GM12891 (cell line): Measurements from ENCODE around the gene SYT3.
A peak's percentile ranks its signal among the peaks of the same experiment; 100 is the strongest.
"Not testable (repeated sequence)": the region's sequence is repeated elsewhere in the genome, so short reads cannot be mapped to it uniquely, and the experiment has no call there.

Experiments used
- DNase-seq: peaks from one replicate; pipeline ENCODE4 v3.0.0; 2011; ENCODE audit warnings: low spot score; ENCODE audit not compliant: insufficient read length
- FAIRE-seq: peaks from 2 replicates; lab custom pipeline; 2011; peaks lifted over from hg19 to GRCh38; lab: Jason Lieb, UNC
- PAX5 ChIP-seq: IDR thresholded peaks from 2 replicates; pipeline ENCODE4 v1.6.1; 2011; ENCODE audit warnings: low read length, moderate library complexity, mild to moderate bottlenecking; ENCODE audit not compliant: insufficient read depth, severe bottlenecking
- POLR2A ChIP-seq: IDR thresholded peaks from 2 replicates; pipeline ENCODE4 v1.6.1; 2011; ENCODE audit warnings: low read depth, low read length, control low read depth
- POLR2AphosphoS5 ChIP-seq: IDR thresholded peaks from 2 replicates; pipeline ENCODE4 v1.6.1; 2011; ENCODE audit warnings: low read depth, low read length, control low read depth
- POU2F2 ChIP-seq: IDR thresholded peaks from 2 replicates; pipeline ENCODE4 v1.6.1; 2011; ENCODE audit warnings: low read depth, mild to moderate bottlenecking, control low read depth, low read length, moderate library complexity
- SPI1 ChIP-seq: IDR thresholded peaks from 2 replicates; pipeline ENCODE4 v1.6.1; 2011; ENCODE audit warnings: low read depth, low read length, control low read depth
- TAF1 ChIP-seq: IDR thresholded peaks from 2 replicates; pipeline ENCODE4 v1.6.1; 2011; ENCODE audit warnings: low read depth, low read length, control low read depth

SYT3 gene

GRCh38 chr19:50626011-50626410 is 13.7 kb downstream of the SYT3 start:
- FAIRE-seq = no peak
- TF ChIP-seq POLR2AphosphoS5 (no peak), PAX5 (no peak), POLR2A (no peak), SPI1 (no peak), TAF1 (no peak), POU2F2 (no peak)
- DNase-seq = no peak

GRCh38 chr19:50624949-50625600 is 14.6 kb downstream of the SYT3 start:
- no peak for FAIRE-seq
- TF ChIP-seq POLR2A = no peak
- no peak for TF ChIP-seq TAF1
- TF ChIP-seq POLR2AphosphoS5 = no peak
- no peak for TF ChIP-seq PAX5
- TF ChIP-seq POU2F2 = no peak
- no peak for TF ChIP-seq SPI1
- no peak for DNase-seq

- not testable (repeated sequence) for DNase-seq, FAIRE-seq
Observed at GRCh38 chr19:50620394-50620906, 19.2 kb downstream of the SYT3 start.

- DNase-seq, FAIRE-seq: not testable (repeated sequence)
Observed at GRCh38 chr19:50619184-50619583, 20.5 kb downstream of the SYT3 start.

DNA sequence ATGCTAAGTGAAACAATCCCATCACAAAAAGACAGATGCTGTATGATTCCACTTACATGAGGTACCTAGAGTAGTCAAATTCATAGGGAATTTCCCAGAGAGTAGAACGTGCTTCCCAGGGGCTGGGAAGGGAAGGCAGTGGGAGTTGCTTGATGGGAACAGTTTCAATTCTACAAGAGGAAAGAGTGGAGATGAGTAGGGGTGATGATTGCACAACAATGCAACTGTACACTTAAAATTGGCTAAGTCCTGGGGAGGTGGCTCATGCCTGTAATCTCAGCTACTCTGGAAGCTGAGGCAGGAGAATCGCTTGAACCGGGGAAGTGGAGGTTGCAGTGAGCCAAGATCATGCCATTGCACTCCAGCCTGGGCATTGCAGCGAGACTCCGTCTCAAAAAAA is 21.3 kb downstream of the SYT3 start:
- DNase-seq, FAIRE-seq: not testable (repeated sequence)

DNA sequence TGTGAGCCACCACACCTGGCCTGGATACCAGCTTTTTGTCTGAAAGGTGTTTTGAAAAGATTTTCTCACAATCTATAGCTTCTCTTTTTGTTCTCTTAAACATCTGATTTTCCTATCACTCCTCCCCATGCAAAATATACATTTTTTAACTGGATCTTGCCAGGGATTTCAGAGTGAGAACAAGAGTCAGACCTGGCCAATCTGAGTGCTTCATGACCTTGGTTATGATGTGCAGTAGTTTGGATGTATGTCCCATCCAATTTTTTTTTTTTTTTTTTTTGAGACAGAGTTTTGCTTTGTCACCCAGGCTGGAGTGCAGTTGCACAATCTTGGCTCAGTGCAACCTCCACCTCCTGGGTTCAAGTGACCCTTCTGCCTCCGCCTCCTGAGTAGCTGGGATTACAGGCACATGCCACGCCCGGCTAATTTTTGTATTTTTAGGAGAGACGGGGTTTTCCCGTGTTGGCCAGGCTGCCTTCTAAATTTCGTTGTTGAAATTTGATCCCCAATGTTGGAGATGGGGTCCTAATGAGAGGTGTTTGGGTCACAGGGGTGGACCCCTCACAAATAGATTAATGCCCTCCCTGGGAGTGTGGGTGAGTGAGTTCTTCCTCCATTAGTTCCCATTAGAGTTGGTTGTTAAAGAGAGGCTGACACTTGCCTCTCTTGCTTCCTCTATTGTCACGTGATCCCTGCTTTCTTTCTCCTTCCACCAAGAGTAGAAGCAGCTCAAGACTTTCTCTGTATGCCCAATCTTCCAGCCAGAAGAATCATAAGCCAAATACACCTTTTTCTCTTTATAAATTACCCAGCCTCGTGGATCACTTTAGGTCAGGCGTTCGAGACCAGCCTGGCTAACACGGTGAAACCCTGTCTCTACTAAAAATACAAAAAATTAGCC is 26.9 kb downstream of the SYT3 start:
- FAIRE-seq, DNase-seq: not testable (repeated sequence)

DNA sequence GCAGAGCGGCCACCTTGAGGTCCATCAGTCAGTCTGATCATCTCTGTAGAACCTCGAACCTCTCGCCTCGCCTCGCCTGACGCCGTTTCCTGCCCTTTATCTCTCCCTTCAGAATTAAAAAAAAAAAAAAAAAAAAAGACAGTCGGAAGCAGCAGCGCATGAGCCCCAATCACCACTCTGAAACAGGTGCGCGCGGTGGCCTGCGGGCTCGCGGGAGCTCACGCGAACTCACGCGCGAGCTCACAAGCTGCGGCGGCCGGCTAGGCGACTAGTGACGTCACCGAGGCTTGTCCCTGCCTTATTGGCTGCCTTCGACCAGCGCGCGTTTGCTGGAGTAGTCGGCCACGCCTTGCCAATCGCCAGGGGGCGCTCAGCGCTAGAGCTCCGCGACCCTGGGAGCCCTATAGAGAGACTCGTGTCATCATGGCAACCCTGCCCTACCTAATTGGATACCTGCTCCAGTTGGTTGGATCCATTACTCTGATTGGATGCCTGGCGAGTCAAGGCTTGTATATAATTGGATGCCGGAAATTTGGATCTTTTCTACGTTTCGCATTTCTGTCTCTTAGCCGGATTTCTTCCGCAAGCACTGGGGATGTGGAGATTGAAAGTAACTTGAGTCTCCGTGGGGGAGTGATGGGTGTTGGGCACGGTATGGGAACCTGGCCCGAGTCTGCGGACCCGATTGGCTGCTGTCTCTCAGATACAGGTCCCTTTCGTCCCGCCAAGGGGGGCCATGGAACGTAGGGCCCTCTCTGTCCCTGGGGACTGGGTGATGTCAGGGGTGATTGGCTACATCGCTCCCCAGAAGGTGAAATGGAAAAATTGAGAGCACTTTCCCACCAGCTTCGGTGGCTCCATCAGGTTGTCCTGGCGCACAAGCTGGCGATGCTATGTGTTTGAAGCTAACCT is 31.6 kb downstream of the SYT3 start:
- FAIRE-seq (no peak), DNase-seq (peak; percentile 71)
- no peak for TF ChIP-seq SPI1
- no peak for TF ChIP-seq TAF1
- no peak for TF ChIP-seq PAX5
- no peak for TF ChIP-seq POLR2A
- no peak for TF ChIP-seq POU2F2
- no peak for TF ChIP-seq POLR2AphosphoS5

DNA sequence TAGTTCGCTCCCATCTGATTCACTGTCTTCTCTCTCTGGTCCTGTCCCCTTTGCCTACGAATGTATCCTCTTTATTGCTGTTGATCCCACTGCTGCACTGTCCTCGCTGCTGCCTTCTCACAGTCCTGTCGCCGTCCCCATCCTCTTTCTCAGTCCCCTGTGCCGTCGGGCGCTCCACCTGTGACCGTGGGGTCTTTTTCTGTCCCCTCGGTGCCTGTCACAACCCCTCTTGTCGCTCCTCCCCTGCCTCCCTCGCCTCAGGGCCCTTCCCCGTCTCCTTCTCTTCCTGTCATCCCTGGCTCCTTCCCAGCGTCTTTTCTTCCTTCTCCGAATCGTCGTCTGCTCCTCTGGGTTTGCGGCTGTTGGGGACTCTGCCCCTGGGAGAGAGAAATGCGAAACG is 32.3 kb downstream of the SYT3 start:
- FAIRE-seq = no peak
- TF ChIP-seq POU2F2 (no peak), PAX5 (no peak), POLR2A (no peak), POLR2AphosphoS5 (no peak), SPI1 (no peak), TAF1 (no peak)
- no peak for DNase-seq

DNA sequence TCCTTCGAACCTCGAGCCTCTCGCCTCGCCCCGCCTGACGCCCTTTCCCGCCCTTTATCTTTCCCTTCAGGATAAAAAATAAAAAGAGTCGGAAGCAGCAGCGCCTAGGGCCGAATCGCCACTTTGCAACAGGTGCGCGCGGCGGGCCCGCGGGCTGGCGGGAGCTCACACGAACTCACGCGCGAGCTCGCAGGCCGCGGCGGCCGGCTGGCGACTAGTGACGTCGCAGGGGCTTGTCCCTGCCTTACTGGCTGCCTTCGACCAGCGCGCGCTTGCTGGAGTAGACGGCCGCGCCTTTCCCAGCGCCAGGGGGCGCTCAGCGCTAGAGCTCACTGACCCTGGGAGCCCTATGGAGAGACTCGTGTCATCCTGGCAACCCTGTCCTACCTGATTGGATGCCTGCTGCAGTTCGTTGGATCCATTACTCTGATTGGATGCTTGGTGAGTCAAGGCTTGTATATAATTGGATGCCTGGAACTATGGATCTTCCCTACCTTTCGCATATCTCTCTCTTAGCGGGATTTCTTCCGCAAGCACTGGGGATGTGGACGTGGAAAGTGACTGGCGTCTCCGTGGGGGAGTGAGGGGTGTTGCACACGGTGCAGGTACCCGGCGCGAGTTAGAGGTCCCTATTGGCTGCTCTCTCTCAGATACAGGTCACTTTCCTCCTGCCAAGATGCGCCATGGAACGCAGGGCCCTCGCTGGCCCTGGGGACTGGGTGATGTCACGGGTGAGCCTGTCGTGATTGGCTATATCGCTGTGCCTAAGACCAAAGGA is 33.4 kb downstream of the SYT3 start:
- FAIRE-seq = not testable (repeated sequence)

DNA sequence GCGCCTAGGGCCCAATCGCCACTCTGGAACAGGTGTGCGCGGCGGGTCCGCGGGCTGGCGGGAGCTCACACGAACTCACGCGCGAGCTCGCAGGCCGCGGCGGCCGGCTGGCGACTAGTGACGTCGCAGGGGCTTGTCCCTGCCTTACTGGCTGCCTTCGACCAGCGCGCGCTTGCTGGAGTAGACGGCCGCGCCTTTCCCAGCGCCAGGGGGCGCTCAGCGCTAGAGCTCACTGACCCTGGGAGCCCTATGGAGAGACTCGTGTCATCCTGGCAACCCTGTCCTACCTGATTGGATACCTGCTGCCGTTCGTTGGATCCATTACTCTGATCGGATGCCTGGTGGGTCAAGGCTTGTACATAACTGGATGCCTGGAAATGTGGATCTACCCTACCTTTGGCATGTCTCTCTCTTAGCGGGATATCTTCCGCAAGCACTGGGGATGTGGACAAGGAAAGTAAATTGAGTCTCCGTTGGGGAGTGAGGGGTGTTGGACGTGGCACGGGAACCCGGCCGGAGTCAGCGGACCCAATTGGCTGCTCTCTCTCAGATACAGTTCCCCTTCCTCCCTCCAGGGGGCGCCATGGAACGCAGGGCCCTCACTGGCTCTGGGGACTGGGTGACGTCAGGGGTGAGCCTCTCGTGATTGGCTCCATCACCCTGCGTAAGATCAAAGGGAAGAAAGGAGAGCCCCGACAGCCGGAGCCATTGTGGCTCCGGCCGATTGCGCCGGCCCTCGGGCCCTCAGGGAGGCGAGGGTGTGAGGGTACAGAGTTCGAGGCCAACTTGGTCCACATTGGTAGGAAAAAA is 35.2 kb downstream of the SYT3 start:
- not testable (repeated sequence) for FAIRE-seq

More for the DNA sequence above, 33.4 kb downstream of the SYT3 start:
- DNase-seq = not testable (repeated sequence)

More for the DNA sequence above, 35.2 kb downstream of the SYT3 start:
- DNase-seq = not testable (repeated sequence)
